ENCODE data around the gene OVCH1. TPM values are rescaled to one million over a fixed set of nuclear protein-coding genes. Genes with fewer than 3 reads are reported as not detected.

OVCH1 gene
- total and polyA plus RNA-seq, 10 of the 15 experiments (the other 5 are each of a cell fraction or from before 2014, with no cell fraction given) = 0.15 TPM; not detected in 9

GRCh38 chr12:29455087-29455486 is 42.4 kb downstream of the OVCH1 start:
- no peaks in the 10 kb centered on the region for H3K9me3 ChIP-seq (replicated peaks; ENCODE audit: control insufficient read depth, insufficient read depth, low read length)
- no peaks in the 10 kb centered on the region for H3K36me3 ChIP-seq (ENCODE audit: control insufficient read depth in 2 of 2, insufficient read depth in 2 of 2, low read length in 1 of 2)
- ChIA-PET RAD21 (ENCODE audit: unreplicated experiment) (no interaction called here), CTCF (interaction anchor here (1.0 to 1.3 kb wide), 3 partner anchors 11 to 138 kb away, joined by 3 to 4 read pairs (median 3); no protein-coding TSS in a partner anchor), SMC1A (ENCODE audit: uncharacterized antibody, unreplicated experiment) (no interaction called here), POLR2A (no interaction called here)
- H3K9ac ChIP-seq (ENCODE audit: control insufficient read depth, insufficient read depth, low read length) = no peak overlapping the region
- H3K4me2 ChIP-seq (ENCODE audit: control insufficient read depth, insufficient read depth) = no peak overlapping the region
- no peaks in the 10 kb centered on the region for H3K4me1 ChIP-seq (ENCODE audit: control insufficient read depth, insufficient read depth, low read length)
- no TSS peak for BruUV-seq (replicated peaks)
- no peak overlapping the region for H2AFZ ChIP-seq (ENCODE audit: control insufficient read depth, low read depth, low read length)
- no peak for ATAC-seq
- no peak for DNase-seq (ENCODE audit: low read depth, low spot score)
- no peak for FAIRE-seq
- intact Hi-C loops (cut with micrococcal nuclease; ENCODE audit: unreplicated experiment) = no loop called here
- H3K79me2 ChIP-seq (ENCODE audit: control insufficient read depth, insufficient read depth, low read length) = no peaks in the 10 kb centered on the region
- no peaks in the 10 kb centered on the region for H4K20me1 ChIP-seq (ENCODE audit: control insufficient read depth, insufficient read depth)
- 0% methylated on average over 1 of the region's 1 CpG for WGBS (ENCODE audit: insufficient coverage, insufficient replicate concordance, low lambda C conversion rate, missing lambda C conversion rate)
- no peak overlapping the region for H3K27ac ChIP-seq (ENCODE audit: control insufficient read depth, insufficient read depth)
- H3K27me3 ChIP-seq (replicated peaks in 1 of 2; ENCODE audit: control insufficient read depth in 2 of 2, insufficient read depth in 2 of 2, low read length in 1 of 2) = no peaks in the 10 kb centered on the region
- in situ Hi-C loops (cut with MboI) = no loop called here
- no peak overlapping the region for H3K4me3 ChIP-seq
- TF ChIP-seq NR2C1 (IDR thresholded peaks at IDR 0.05) (no peak), ZNF207 (IDR thresholded peaks at IDR 0.05; ENCODE audit: borderline replicate concordance) (no peak), ZNF24 (IDR thresholded peaks at IDR 0.05) (no peak), NRF1 (conservative IDR thresholded peaks at IDR 0.05; ENCODE audit: low read depth, low read length) (no peak), CBX5 (IDR thresholded peaks at IDR 0.05; ENCODE audit: low read depth) (no peak)
- TF ChIP-seq, protein P1, sequence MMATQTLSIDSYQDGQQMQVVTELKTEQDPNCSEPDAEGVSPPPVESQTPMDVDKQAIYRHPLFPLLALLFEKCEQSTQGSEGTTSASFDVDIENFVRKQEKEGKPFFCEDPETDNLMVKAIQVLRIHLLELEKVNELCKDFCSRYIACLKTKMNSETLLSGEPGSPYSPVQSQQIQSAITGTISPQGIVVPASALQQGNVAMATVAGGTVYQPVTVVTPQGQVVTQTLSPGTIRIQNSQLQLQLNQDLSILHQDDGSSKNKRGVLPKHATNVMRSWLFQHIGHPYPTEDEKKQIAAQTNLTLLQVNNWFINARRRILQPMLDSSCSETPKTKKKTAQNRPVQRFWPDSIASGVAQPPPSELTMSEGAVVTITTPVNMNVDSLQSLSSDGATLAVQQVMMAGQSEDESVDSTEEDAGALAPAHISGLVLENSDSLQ (IDR thresholded peaks at IDR 0.05) = no peak

GRCh38 chr12:29451888-29452287 is 45.6 kb downstream of the OVCH1 start:
- Histone ChIP-seq H3K79me2 (ENCODE audit: control insufficient read depth, insufficient read depth, low read length) (no peaks in the 10 kb centered on the region), H3K9ac (ENCODE audit: control insufficient read depth, insufficient read depth, low read length) (no peak overlapping the region), H3K4me1 (ENCODE audit: control insufficient read depth, insufficient read depth, low read length) (no peaks in the 10 kb centered on the region), H2AFZ (ENCODE audit: control insufficient read depth, low read depth, low read length) (no peak overlapping the region), H3K4me2 (ENCODE audit: control insufficient read depth, insufficient read depth) (no peak overlapping the region), H3K36me3 (ENCODE audit: control insufficient read depth in 2 of 2, insufficient read depth in 2 of 2, low read length in 1 of 2) (no peaks in the 10 kb centered on the region), H3K4me3 (no peak overlapping the region), H3K27ac (ENCODE audit: control insufficient read depth, insufficient read depth) (no peak overlapping the region), H4K20me1 (ENCODE audit: control insufficient read depth, insufficient read depth) (no peaks in the 10 kb centered on the region), H3K9me3 (replicated peaks; ENCODE audit: control insufficient read depth, insufficient read depth, low read length) (no peaks in the 10 kb centered on the region), H3K27me3 (replicated peaks in 1 of 2; ENCODE audit: control insufficient read depth in 2 of 2, insufficient read depth in 2 of 2, low read length in 1 of 2) (no peaks in the 10 kb centered on the region)
- WGBS (ENCODE audit: insufficient coverage, insufficient replicate concordance, low lambda C conversion rate, missing lambda C conversion rate) = 54% methylated on average over 2 of the region's 2 CpGs
- CTCF ChIA-PET = no interaction called here
- no peak for FAIRE-seq
- no peak for ATAC-seq
- no peak for DNase-seq (ENCODE audit: low read depth, low spot score)
- BruUV-seq (replicated peaks) = no TSS peak
- no peak for TF ChIP-seq TAF1 (IDR thresholded peaks at IDR 0.05; ENCODE audit: borderline replicate concordance, low read depth, low read length)
- no peak for TF ChIP-seq SUPT20H (IDR thresholded peaks at IDR 0.05; ENCODE audit: borderline replicate concordance, control insufficient read depth, low read depth, low read length)
- TF ChIP-seq CHD1 (IDR thresholded peaks at IDR 0.05; ENCODE audit: low read depth, low read length) = no peak
- TF ChIP-seq SP1 (IDR thresholded peaks at IDR 0.05; ENCODE audit: low read depth, low read length) = no peak
- RAD21 ChIA-PET (ENCODE audit: unreplicated experiment) = no interaction called here
- in situ Hi-C loops (cut with MboI) = no loop called here
- POLR2A ChIA-PET = no interaction called here
- intact Hi-C loops (cut with micrococcal nuclease; ENCODE audit: unreplicated experiment) = no loop called here
- SMC1A ChIA-PET (ENCODE audit: uncharacterized antibody, unreplicated experiment) = interaction anchor here (1.4 kb wide), 1 partner anchor 10 kb away, joined by 5 read pairs; no protein-coding TSS in a partner anchor

Data from GM12878 (cell line).